ENCODE measurements around the gene ABCA13. TPM values are rescaled to one million over a fixed set of nuclear protein-coding genes. Genes with fewer than 3 reads are reported as not detected.

ABCA13 gene
- total RNA-seq, 4 donors from 2014 or later: 0.38 to 9.8 (median 4.9) TPM

- H3K27me3 ChIP-seq: peaks cover 0 to 8% (median 0%) of the 10 kb centered on the region in 4 donors
- 46 to 53% methylated on average over 2 of the region's 2 CpGs for WGBS, 2 donors
- H3K9me3 ChIP-seq: no peaks in the 10 kb centered on the region
- no peaks in the 10 kb centered on the region for H3K36me3 ChIP-seq
- DNase-seq: no peak
- no peak overlapping the region for H3K27ac ChIP-seq
- H3K4me3 ChIP-seq: no peak overlapping the region
- intact Hi-C loops (cut with DNase I): no loop called here
- no peaks in the 10 kb centered on the region for H3K4me1 ChIP-seq
- TF ChIP-seq POLR2A (IDR thresholded peaks at IDR 0.05): no peak
- TF ChIP-seq CTCF (IDR thresholded peaks at IDR 0.05): no peak
Observed at GRCh38 chr7:48365010-48365409, 193.8 kb downstream of the ABCA13 start.

- TF ChIP-seq CTCF (IDR thresholded peaks at IDR 0.05) (no peak), POLR2A (IDR thresholded peaks at IDR 0.05) (no peak)
- WGBS, 2 donors: 19 to 49% methylated on average over 3 to 4 of the region's 4 CpGs
- intact Hi-C loops (cut with DNase I): no loop called here
- Histone ChIP-seq H3K9me3 (peaks cover 0 to 9% (median 3%) of the 10 kb centered on the region in 3 donors), H3K36me3 (no peaks in the 10 kb centered on the region), H3K4me3 (no peak overlapping the region), H3K27ac (no peak overlapping the region), H3K27me3 (peaks cover 0 to 8% (median 0%) of the 10 kb centered on the region in 4 donors), H3K4me1 (no peaks in the 10 kb centered on the region)
- DNase-seq: no peak
Observed at GRCh38 chr7:48366096-48366495, 194.8 kb downstream of the ABCA13 start.

- intact Hi-C loops (cut with DNase I): no loop called here
- TF ChIP-seq CTCF (IDR thresholded peaks at IDR 0.05) (no peak), POLR2A (IDR thresholded peaks at IDR 0.05) (no peak)
- Histone ChIP-seq H3K27me3 (no peaks in the 10 kb centered on the region), H3K27ac (no peak overlapping the region), H3K9me3 (peaks cover 0 to under 1% (median 0%) of the 10 kb centered on the region in 3 donors), H3K4me1 (no peaks in the 10 kb centered on the region), H3K4me3 (no peak overlapping the region), H3K36me3 (no peaks in the 10 kb centered on the region)
- no peak for DNase-seq
Observed at GRCh38 chr7:48376263-48376662, 205.0 kb downstream of the ABCA13 start.

GRCh38 chr7:48380921-48381320 lies 209.7 kb downstream of the ABCA13 start:
- no peaks in the 10 kb centered on the region for H3K9me3 ChIP-seq
- no peaks in the 10 kb centered on the region for H3K27me3 ChIP-seq
- H3K36me3 ChIP-seq: no peaks in the 10 kb centered on the region
- no peak overlapping the region for H3K4me3 ChIP-seq
- WGBS, 2 donors: 86% methylated on average over 1 of the region's 1 CpG; no CpG with 5 or more reads in 1 of the 2 donors
- intact Hi-C loops (cut with DNase I): no loop called here
- no peak overlapping the region for H3K27ac ChIP-seq
- H3K4me1 ChIP-seq: no peaks in the 10 kb centered on the region
- no peak for DNase-seq
- TF ChIP-seq CTCF (IDR thresholded peaks at IDR 0.05) (no peak), POLR2A (IDR thresholded peaks at IDR 0.05) (no peak)

- WGBS, 2 donors: 90 to 91% methylated on average over 8 of the region's 8 CpGs
- no peak for DNase-seq
- intact Hi-C loops (cut with DNase I): no loop called here
- H3K4me1 ChIP-seq: no peaks in the 10 kb centered on the region
- H3K36me3 ChIP-seq: no peaks in the 10 kb centered on the region
- H3K27ac ChIP-seq: no peak overlapping the region
- no peaks in the 10 kb centered on the region for H3K9me3 ChIP-seq
- H3K27me3 ChIP-seq: no peaks in the 10 kb centered on the region
- no peak for TF ChIP-seq POLR2A (IDR thresholded peaks at IDR 0.05)
- TF ChIP-seq CTCF (IDR thresholded peaks at IDR 0.05): no peak
- no peak overlapping the region for H3K4me3 ChIP-seq
Observed at GRCh38 chr7:48381571-48381970, 210.3 kb downstream of the ABCA13 start.
